NCI-H1048 (cell line): ENCODE measurements around the gene L2HGDH.
A peak's percentile ranks its signal among the peaks of the same experiment; 100 is the strongest.

Source experiments
- DNase-seq: peaks from one replicate; lab custom pipeline; 2025; lab: John Stamatoyannopoulos, UW

L2HGDH gene

GRCh38 chr14:50229681-50230080 lies 82.3 kb downstream of the L2HGDH start:
- DNase-seq, result no peak

- no peak for DNase-seq
These were observed 83.7 kb downstream of the L2HGDH start for GRCh38 chr14:50228313-50228712.

GRCh38 chr14:50225974-50226297 lies 86.1 kb downstream of the L2HGDH start:
- no peak for DNase-seq

- no peak for DNase-seq
These were observed 86.7 kb downstream of the L2HGDH start for GRCh38 chr14:50225067-50225973.

GRCh38 chr14:50222055-50222613 lies 89.9 kb downstream of the L2HGDH start:
- no peak for DNase-seq

- no peak for DNase-seq
These were observed 93.5 kb downstream of the L2HGDH start for GRCh38 chr14:50218501-50218900.

- DNase-seq, result peak; percentile 58
These were observed 96.6 kb downstream of the L2HGDH start for GRCh38 chr14:50215416-50215815.

GRCh38 chr14:50213795-50214194 lies 98.2 kb downstream of the L2HGDH start:
- no peak for DNase-seq

GRCh38 chr14:50212726-50213125 lies 99.3 kb downstream of the L2HGDH start:
- no peak for DNase-seq

GRCh38 chr14:50210074-50210473 lies 102.0 kb downstream of the L2HGDH start:
- no peak for DNase-seq

GRCh38 chr14:50198499-50198898 lies 113.5 kb downstream of the L2HGDH start:
- DNase-seq, result no peak

GRCh38 chr14:50191499-50191898 lies 120.5 kb downstream of the L2HGDH start:
- DNase-seq, result no peak
